ENCODE measurements around the gene ZNF280D.

DNA sequence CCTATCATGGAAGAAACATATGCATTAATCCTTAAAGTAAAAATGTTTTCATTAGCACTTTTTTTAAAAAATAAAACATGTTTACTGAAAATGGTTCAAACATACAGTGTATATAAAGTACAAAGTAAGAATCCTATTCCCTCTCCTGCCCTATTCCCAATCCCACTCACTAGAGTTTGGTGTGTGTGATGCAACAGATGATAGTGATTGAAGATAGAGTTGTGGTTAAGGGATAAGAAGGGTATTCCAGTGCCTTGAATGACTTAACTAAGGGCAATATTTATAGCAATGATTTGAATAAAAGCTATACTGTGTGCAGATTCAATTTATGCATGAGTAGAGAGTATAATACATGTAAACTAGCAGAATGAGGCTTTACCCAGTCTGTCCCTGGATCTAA, 18.1 kb downstream of the ZNF280D start:
- TF ChIP-seq, protein P1, sequence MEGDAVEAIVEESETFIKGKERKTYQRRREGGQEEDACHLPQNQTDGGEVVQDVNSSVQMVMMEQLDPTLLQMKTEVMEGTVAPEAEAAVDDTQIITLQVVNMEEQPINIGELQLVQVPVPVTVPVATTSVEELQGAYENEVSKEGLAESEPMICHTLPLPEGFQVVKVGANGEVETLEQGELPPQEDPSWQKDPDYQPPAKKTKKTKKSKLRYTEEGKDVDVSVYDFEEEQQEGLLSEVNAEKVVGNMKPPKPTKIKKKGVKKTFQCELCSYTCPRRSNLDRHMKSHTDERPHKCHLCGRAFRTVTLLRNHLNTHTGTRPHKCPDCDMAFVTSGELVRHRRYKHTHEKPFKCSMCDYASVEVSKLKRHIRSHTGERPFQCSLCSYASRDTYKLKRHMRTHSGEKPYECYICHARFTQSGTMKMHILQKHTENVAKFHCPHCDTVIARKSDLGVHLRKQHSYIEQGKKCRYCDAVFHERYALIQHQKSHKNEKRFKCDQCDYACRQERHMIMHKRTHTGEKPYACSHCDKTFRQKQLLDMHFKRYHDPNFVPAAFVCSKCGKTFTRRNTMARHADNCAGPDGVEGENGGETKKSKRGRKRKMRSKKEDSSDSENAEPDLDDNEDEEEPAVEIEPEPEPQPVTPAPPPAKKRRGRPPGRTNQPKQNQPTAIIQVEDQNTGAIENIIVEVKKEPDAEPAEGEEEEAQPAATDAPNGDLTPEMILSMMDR (conservative IDR thresholded peaks at IDR 0.05): no peak
- TF ChIP-seq EZH2 (IDR thresholded peaks at IDR 0.05; ENCODE audit: low read depth): no peak
